ENCODE results near the gene KIAA1755.
"Not testable (repeated sequence)": the region's sequence is repeated elsewhere in the genome, so short reads cannot be mapped to it uniquely, and the experiment has no call there.

KIAA1755 gene

DNA sequence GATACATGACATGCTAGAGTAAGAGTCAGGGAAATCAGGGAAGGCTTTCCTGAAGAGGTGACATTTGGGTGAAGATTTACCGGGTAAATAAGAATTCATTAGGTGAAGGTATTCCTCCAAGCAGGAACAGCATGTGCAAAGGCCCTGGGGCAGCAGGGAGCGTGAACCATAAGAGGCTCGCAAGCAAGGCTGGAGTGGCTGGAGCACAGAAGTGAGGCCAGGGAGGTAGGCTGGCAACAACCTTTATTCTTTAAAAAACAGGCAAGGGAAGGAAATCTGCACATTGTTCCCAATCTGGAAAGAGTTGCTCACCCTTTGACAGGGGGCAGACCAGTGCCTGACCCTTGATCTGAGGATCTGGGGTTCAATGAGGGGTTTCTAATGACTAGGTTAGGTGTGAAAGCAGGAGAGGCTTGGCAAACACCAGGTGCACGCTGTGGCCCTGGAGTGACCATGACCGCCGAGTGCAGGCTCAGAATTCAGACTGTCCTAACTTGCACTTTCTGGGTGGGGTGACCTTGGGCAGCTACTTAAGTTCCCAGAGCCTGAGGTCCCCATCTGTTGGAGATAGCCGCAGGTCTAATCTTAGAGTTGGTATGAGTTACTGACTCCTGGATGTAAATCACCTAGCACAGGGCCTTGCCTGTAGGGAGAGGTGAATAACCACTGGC is 1.9 kb downstream of the KIAA1755 start:
- H3K9ac ChIP-seq (ENCODE audit: low read depth, low read length): peak overlapping the region; percentile 79
- peak overlapping the region; percentile 91 for H3K4me2 ChIP-seq (ENCODE audit: low read length)
- no peaks in the 10 kb centered on the region for H3K36me3 ChIP-seq (ENCODE audit: insufficient read depth, low read length)
- peaks cover 45% of the 10 kb centered on the region for H3K4me1 ChIP-seq (ENCODE audit: control insufficient read depth, insufficient read depth, low read length)
- no peaks in the 10 kb centered on the region for H3K9me3 ChIP-seq (replicated peaks; ENCODE audit: low read length)
- no peaks in the 10 kb centered on the region for H3K27me3 ChIP-seq (ENCODE audit: control insufficient read depth, insufficient read depth, low read length)
- peak overlapping the region; percentile 81 for H3K4me3 ChIP-seq (ENCODE audit: low read length)

- H3K27me3 ChIP-seq (ENCODE audit: control insufficient read depth, insufficient read depth, low read length): no peaks in the 10 kb centered on the region
These were observed 3.6 kb downstream of the KIAA1755 start for GRCh38 chr20:38256966-38257365.

DNA sequence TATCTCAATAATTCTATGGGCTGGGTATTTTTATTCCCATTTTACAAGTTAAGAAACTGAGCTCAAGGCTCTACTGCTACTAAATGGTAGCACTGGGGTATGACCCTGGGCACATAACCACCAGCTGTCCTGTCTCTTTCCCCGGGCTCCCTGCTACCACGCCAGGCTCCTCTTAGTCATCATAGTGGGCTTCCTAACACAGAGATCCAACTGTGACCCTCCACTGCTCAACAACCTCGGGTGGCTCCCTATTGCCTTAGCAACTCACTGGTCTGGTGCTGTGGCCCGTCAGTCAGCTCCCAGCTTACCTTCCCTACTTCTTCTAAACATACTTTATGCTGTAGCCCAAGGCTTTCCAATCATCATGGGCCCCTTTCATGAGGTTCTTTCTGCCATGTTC is 4.5 kb downstream of the KIAA1755 start:
- H3K4me1 ChIP-seq (ENCODE audit: control insufficient read depth, insufficient read depth, low read length): peaks cover 52% of the 10 kb centered on the region
- peak overlapping the region; percentile 29 for H3K9ac ChIP-seq (ENCODE audit: low read depth, low read length)

More at GRCh38 chr20:38256966-38257365, 3.6 kb downstream of the KIAA1755 start:
- Histone ChIP-seq H3K9ac (ENCODE audit: low read depth, low read length) (no peak overlapping the region), H3K4me3 (ENCODE audit: low read length) (peak overlapping the region; percentile 25), H3K4me1 (ENCODE audit: control insufficient read depth, insufficient read depth, low read length) (peaks cover 54% of the 10 kb centered on the region), H3K4me2 (ENCODE audit: low read length) (no peak overlapping the region), H3K9me3 (replicated peaks; ENCODE audit: low read length) (no peaks in the 10 kb centered on the region), H3K36me3 (ENCODE audit: insufficient read depth, low read length) (peaks cover under 1% of the 10 kb centered on the region)

DNA sequence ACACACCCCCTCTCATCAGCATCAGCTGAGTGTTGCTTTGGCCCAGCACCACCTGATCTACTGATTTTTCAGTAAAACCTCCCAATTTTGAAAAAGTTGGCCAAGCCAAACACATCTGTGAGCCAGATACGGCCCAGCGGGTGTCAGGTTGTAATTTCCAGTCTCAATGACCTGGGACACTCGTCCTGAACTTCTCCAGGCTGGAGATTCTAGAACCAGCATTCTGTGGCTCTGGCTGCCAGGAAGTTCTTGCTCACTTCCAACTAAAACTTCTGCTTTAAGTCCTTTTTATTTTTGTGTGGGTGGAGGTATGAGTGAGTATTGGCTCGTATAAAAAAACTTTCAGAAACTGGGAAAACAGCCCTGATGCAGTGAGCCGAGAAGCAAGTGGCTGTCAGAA is 5.1 kb downstream of the KIAA1755 start:
- Histone ChIP-seq H3K27me3 (ENCODE audit: control insufficient read depth, insufficient read depth, low read length) (no peaks in the 10 kb centered on the region), H3K4me3 (ENCODE audit: low read length) (peak overlapping the region; percentile 32), H3K9ac (ENCODE audit: low read depth, low read length) (peak overlapping the region; percentile 29), H3K4me1 (ENCODE audit: control insufficient read depth, insufficient read depth, low read length) (peaks cover 49% of the 10 kb centered on the region), H3K9me3 (replicated peaks; ENCODE audit: low read length) (no peaks in the 10 kb centered on the region), H3K4me2 (ENCODE audit: low read length) (peak overlapping the region; percentile 64), H3K36me3 (ENCODE audit: insufficient read depth, low read length) (peaks cover 2% of the 10 kb centered on the region)

More for the DNA sequence above, 4.5 kb downstream of the KIAA1755 start:
- Histone ChIP-seq H3K4me3 (ENCODE audit: low read length) (peak overlapping the region; percentile 32), H3K9me3 (replicated peaks; ENCODE audit: low read length) (no peaks in the 10 kb centered on the region), H3K27me3 (ENCODE audit: control insufficient read depth, insufficient read depth, low read length) (no peaks in the 10 kb centered on the region), H3K36me3 (ENCODE audit: insufficient read depth, low read length) (peaks cover 2% of the 10 kb centered on the region), H3K4me2 (ENCODE audit: low read length) (peak overlapping the region; percentile 64)

DNA sequence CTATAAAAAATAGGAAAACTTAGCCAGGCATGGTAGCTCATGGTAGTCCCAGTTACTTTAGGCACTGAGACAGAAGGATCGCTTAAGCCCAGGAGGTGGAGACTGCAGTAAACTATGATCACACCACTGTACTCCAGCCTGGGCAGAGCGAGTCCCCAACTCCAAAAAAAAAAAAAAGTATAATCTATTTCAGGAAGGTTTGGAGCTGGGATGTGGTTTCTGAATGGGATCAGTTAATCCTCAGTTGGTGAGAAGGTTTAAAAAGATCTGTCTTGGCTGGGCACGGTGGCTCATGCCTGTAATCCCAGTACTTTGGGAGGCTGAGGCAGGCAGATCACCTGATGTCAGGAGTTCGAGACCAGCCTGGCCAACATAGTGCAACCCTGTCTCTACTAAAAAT is 5.9 kb downstream of the KIAA1755 start:
- H3K36me3 ChIP-seq (ENCODE audit: insufficient read depth, low read length); H3K4me3 ChIP-seq (ENCODE audit: low read length); H3K9me3 ChIP-seq (replicated peaks; ENCODE audit: low read length); H3K9ac ChIP-seq (ENCODE audit: low read depth, low read length); H3K27me3 ChIP-seq (ENCODE audit: control insufficient read depth, insufficient read depth, low read length); H3K4me2 ChIP-seq (ENCODE audit: low read length): not testable (repeated sequence)
- peaks cover 41% of the 10 kb centered on the region for H3K4me1 ChIP-seq (ENCODE audit: control insufficient read depth, insufficient read depth, low read length)

- Histone ChIP-seq H3K4me2 (ENCODE audit: low read length) (no peak overlapping the region), H3K4me3 (ENCODE audit: low read length) (no peak overlapping the region), H3K9me3 (replicated peaks; ENCODE audit: low read length) (no peaks in the 10 kb centered on the region), H3K27me3 (ENCODE audit: control insufficient read depth, insufficient read depth, low read length) (no peaks in the 10 kb centered on the region), H3K36me3 (ENCODE audit: insufficient read depth, low read length) (peaks cover 2% of the 10 kb centered on the region), H3K9ac (ENCODE audit: low read depth, low read length) (no peak overlapping the region), H3K4me1 (ENCODE audit: control insufficient read depth, insufficient read depth, low read length) (peaks cover 41% of the 10 kb centered on the region)
These were observed 7.0 kb downstream of the KIAA1755 start for GRCh38 chr20:38253571-38253970.

DNA sequence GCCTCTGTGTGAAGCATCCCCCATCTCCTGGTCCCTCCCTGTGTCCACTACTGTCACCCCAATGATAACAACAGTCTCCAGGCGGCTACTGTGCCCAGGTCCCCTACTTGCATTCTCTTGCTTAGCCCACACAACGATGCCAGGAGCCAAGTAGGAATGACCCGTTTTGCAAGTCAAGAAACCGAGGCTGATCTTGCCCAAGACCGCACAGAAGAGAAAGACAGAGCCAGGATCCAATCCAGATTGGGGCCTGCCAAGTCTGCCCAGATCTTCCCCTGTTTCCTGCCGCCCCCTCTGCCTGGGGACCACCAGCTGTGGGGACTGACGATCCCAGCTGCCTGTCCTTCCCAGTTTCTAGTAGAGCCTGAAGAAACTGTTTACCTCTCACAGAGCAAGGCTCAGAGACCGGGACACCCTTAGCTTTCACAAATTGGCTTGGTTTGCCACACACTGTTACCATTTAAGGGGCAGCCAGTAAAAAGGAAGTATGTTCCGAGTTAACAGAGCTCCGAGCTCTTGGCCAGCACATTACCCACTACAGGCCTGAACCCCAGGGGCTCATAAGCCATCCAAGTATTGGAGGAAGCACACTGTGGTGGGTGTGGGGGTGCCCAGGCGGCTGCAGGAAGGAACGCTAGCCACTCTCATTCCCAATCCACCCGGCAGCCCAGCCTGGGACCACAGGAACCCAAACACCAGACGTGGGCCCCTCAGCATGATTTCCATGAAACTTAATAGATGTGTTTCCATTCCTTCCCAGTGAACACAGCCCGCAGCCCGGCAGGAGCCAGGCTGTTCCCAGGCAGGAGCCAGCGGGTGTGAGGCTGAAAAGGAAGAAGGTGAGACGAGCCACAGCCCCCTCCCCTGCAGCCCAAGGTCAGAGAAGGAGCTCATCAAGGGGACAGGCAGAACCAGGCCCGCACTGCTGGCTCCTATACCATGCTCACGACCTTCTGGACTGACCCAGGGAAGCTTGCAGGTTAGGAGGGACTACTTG is 7.9 kb downstream of the KIAA1755 start:
- no peak overlapping the region for H3K9ac ChIP-seq (ENCODE audit: low read depth, low read length)

GRCh38 chr20:38251441-38251840 is 9.1 kb downstream of the KIAA1755 start:
- H3K4me2 ChIP-seq (ENCODE audit: low read length); H3K9me3 ChIP-seq (replicated peaks; ENCODE audit: low read length); H3K4me3 ChIP-seq (ENCODE audit: low read length); H3K36me3 ChIP-seq (ENCODE audit: insufficient read depth, low read length); H3K27me3 ChIP-seq (ENCODE audit: control insufficient read depth, insufficient read depth, low read length); H3K9ac ChIP-seq (ENCODE audit: low read depth, low read length): not testable (repeated sequence)
- H3K4me1 ChIP-seq (ENCODE audit: control insufficient read depth, insufficient read depth, low read length): peaks cover 28% of the 10 kb centered on the region

More for the DNA sequence above, 7.9 kb downstream of the KIAA1755 start:
- H3K36me3 ChIP-seq (ENCODE audit: insufficient read depth, low read length): peaks cover 2% of the 10 kb centered on the region
- H3K4me1 ChIP-seq (ENCODE audit: control insufficient read depth, insufficient read depth, low read length): peaks cover 36% of the 10 kb centered on the region
- no peaks in the 10 kb centered on the region for H3K9me3 ChIP-seq (replicated peaks; ENCODE audit: low read length)
- H3K27me3 ChIP-seq (ENCODE audit: control insufficient read depth, insufficient read depth, low read length): no peaks in the 10 kb centered on the region
- H3K4me3 ChIP-seq (ENCODE audit: low read length): no peak overlapping the region
- H3K4me2 ChIP-seq (ENCODE audit: low read length): no peak overlapping the region

DNA sequence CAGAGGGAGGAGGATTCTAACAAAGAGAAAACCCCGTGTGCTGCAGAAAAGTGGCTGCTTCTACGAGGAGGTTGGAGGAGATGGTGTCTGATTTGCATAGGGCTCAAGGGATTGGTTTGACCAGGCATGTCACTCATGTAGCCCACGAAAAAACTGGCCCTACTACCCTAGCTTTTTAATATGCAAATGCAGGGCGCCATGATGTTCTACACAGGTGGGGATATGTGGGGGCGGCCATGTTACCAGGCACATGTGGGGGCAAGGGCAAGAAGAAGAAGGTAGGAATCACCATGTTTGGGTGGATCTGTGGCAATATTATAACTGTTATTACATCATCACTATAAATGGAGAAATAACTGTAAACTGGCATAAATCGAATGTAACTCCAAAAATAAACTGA is 9.9 kb downstream of the KIAA1755 start:
- Histone ChIP-seq H3K4me2 (ENCODE audit: low read length) (no peak overlapping the region), H3K4me3 (ENCODE audit: low read length) (no peak overlapping the region), H3K9me3 (replicated peaks; ENCODE audit: low read length) (no peaks in the 10 kb centered on the region), H3K9ac (ENCODE audit: low read depth, low read length) (no peak overlapping the region), H3K36me3 (ENCODE audit: insufficient read depth, low read length) (peaks cover 3% of the 10 kb centered on the region), H3K4me1 (ENCODE audit: control insufficient read depth, insufficient read depth, low read length) (peaks cover 21% of the 10 kb centered on the region), H3K27me3 (ENCODE audit: control insufficient read depth, insufficient read depth, low read length) (no peaks in the 10 kb centered on the region)

DNA sequence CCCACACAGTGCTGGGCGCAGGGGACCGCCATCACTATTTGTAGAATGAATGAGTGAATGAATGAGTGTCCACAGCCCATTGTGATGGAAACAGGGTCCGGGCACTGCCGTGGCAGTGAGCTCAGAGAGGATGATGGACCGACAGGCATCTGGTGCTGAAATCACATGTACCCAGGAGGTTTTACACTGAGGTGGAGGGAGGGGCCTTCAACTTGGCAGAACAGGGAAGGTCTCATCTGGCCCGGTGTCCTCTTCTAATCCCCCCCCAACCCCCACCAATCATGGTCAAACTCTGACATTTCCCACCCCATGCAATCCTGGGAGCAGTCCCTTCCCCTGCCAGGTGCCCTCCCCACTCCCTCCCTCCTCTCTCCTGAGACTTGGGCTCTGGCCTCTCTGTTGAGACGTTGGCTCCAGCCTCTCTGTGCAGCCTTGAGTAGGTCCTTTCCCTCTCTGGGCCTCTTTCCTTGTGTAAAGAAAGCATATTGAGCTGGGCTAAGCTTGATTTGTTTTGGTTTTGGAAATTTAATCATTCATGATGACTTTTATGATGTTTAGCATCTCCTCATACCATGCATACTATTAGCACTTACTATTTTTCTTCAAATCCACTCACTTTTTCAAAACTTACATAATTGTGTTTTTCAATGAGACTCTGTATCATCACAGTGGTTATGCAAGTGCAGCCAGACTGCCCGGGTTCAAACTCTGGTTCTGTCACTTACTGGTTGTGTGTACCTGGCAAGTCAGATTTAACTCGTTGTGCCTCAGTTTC is 10.8 kb downstream of the KIAA1755 start:
- Histone ChIP-seq H3K36me3 (ENCODE audit: insufficient read depth, low read length) (peaks cover 10% of the 10 kb centered on the region), H3K9me3 (replicated peaks; ENCODE audit: low read length) (no peaks in the 10 kb centered on the region), H3K9ac (ENCODE audit: low read depth, low read length) (no peak overlapping the region), H3K4me1 (ENCODE audit: control insufficient read depth, insufficient read depth, low read length) (peaks cover 12% of the 10 kb centered on the region), H3K4me3 (ENCODE audit: low read length) (no peak overlapping the region), H3K4me2 (ENCODE audit: low read length) (no peak overlapping the region), H3K27me3 (ENCODE audit: control insufficient read depth, insufficient read depth, low read length) (no peaks in the 10 kb centered on the region)

- Histone ChIP-seq H3K4me2 (ENCODE audit: low read length) (no peak overlapping the region), H3K9me3 (replicated peaks; ENCODE audit: low read length) (peaks cover 12% of the 10 kb centered on the region), H3K36me3 (ENCODE audit: insufficient read depth, low read length) (peaks cover 22% of the 10 kb centered on the region), H3K4me1 (ENCODE audit: control insufficient read depth, insufficient read depth, low read length) (peaks cover 9% of the 10 kb centered on the region), H3K27me3 (ENCODE audit: control insufficient read depth, insufficient read depth, low read length) (no peaks in the 10 kb centered on the region), H3K9ac (ENCODE audit: low read depth, low read length) (no peak overlapping the region), H3K4me3 (ENCODE audit: low read length) (no peak overlapping the region)
These were observed 12.4 kb downstream of the KIAA1755 start for GRCh38 chr20:38248133-38248532.
